HG02678 (cell line): ENCODE data around the gene ARTN.

Source experiments
- ATAC-seq: cut with Tn5 transposase; IDR thresholded peaks from one replicate; pipeline ENCODE4 v1.9.1; 2021; ENCODE audit warnings: mild to moderate bottlenecking, moderate library complexity; ENCODE audit not compliant: unreplicated experiment

The ARTN gene

DNA sequence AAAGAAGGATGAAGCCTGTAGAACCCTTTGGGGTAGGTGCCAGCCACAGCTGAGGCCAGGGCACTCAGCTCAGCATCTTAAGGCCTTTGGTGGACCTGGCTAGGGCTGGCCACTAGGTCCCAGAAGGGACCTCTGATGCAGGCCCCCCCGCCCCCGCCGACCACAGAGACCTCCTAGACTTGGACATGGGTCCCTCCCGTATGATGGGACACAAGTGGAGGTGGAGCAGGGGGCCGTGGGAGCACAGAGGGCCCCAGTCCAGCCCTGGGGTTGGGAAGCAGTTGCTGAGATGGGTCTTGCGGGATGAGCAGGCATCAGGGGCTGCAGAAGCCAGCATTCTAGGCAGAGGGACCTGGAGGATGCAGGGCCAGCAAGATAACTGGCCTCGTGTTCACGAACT lies 48.6 kb downstream of the ARTN start:
- no peak for ATAC-seq

GRCh38 chr1:43982808-43983207 lies 49.2 kb downstream of the ARTN start:
- no peak for ATAC-seq

DNA sequence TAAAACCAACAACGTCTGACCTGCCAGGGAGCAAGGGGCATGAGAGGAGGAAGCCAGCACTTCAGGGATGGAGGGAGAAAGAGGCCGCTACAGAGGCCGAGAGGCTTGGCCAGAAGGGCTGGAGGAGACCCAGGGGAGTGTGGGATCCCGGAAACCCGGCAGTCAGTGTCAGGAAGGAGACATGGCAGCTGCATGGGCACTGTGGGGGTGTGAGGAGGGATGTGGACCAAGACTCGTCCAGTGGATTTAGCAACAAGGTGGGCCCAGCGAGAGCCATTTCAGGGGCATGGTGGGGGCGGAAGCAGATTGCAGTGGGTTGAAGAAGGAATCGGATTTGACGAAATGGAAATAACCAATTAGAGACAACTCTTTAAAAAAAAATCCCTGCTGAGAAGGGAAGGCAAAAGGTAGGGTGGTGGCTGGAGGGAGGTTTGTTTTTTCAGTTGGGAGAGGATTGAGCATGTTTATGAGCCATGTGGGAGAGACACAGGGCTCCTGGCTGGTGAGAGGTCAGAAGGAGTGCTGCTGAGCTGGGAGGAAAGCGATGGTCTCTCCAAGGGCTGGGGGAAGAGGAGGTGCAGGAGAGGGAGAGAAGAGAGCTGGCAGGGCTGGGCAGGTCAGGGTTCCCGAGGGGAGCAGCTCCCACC lies 49.8 kb downstream of the ARTN start:
- no peak for ATAC-seq

GRCh38 chr1:43984855-43985254 lies 51.3 kb downstream of the ARTN start:
- no peak for ATAC-seq

GRCh38 chr1:43985984-43986595 lies 52.5 kb downstream of the ARTN start:
- no peak for ATAC-seq

DNA sequence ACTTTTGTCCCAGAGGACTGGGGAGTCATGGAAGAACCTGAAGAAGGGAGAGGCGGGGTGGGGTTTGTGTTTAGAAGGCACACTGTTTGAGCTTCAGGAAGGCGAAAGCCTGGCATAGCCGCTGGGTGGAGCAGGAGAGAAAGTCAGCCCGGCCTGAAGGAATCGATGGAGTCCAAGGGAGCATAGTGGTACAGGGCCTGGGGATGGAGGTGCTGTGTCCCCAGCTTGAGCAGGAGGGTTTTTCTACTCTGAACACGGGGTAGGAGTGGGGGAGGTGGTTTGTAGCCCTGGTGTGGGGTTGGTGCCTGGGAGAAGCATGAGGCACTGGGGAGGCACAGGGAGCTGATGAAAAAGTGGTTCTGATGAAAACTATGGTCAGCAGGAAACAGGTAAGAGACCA lies 53.1 kb downstream of the ARTN start:
- ATAC-seq, result no peak
